Adipocyte (in vitro differentiated cells): Measurements from ENCODE around the gene BMF.

ENCODE experiments used
- DNase-seq: peaks from one replicate; pipeline ENCODE4 v3.0.0-alpha.2; 2015; ENCODE audit warnings: low read depth
- H3K27me3 ChIP-seq: replicated peaks from 2 replicates; pipeline ENCODE4 v1.7.0; 2013; ENCODE audit warnings: mild to moderate bottlenecking, low read length, moderate library complexity; ENCODE audit not compliant: control insufficient read depth, insufficient read depth
- H3K36me3 ChIP-seq: 2 replicates; pipeline ENCODE4 v1.7.0; 2013; ENCODE audit warnings: low read length, mild to moderate bottlenecking, moderate library complexity; ENCODE audit not compliant: control insufficient read depth, insufficient read depth, severe bottlenecking
- H3K4me1 ChIP-seq: 2 replicates; pipeline ENCODE4 v1.7.0; 2013; ENCODE audit warnings: mild to moderate bottlenecking, low read length, moderate library complexity; ENCODE audit not compliant: control insufficient read depth, insufficient read depth
- H3K4me3 ChIP-seq: 2 replicates; pipeline ENCODE4 v1.7.0; 2013; ENCODE audit warnings: mild to moderate bottlenecking, low read length, moderate library complexity
- H3K9ac ChIP-seq: 2 replicates; pipeline ENCODE4 v1.7.0; 2013; ENCODE audit warnings: mild to moderate bottlenecking, low read length, moderate library complexity
- H3K9me3 ChIP-seq: 2 replicates; pipeline ENCODE4 v1.7.0; 2013; ENCODE audit warnings: mild to moderate bottlenecking, low read length, moderate library complexity; ENCODE audit not compliant: control insufficient read depth

Gene BMF

GRCh38 chr15:40047415-40048210 is 61.1 kb downstream of the BMF start:
- no peak overlapping the region for H3K9ac ChIP-seq
- no peaks in the 10 kb centered on the region for H3K27me3 ChIP-seq
- no peak for DNase-seq
- no peak overlapping the region for H3K4me3 ChIP-seq
- H3K4me1 ChIP-seq = peaks cover 29% of the 10 kb centered on the region
- H3K36me3 ChIP-seq = no peaks in the 10 kb centered on the region
- H3K9me3 ChIP-seq = no peaks in the 10 kb centered on the region

GRCh38 chr15:40046721-40047414 is 61.8 kb downstream of the BMF start:
- peak; percentile 56 for DNase-seq
- H3K36me3 ChIP-seq = no peaks in the 10 kb centered on the region
- peaks cover 29% of the 10 kb centered on the region for H3K4me1 ChIP-seq
- H3K9ac ChIP-seq = no peak overlapping the region
- no peak overlapping the region for H3K4me3 ChIP-seq
- H3K27me3 ChIP-seq = no peaks in the 10 kb centered on the region
- H3K9me3 ChIP-seq = no peaks in the 10 kb centered on the region

DNA sequence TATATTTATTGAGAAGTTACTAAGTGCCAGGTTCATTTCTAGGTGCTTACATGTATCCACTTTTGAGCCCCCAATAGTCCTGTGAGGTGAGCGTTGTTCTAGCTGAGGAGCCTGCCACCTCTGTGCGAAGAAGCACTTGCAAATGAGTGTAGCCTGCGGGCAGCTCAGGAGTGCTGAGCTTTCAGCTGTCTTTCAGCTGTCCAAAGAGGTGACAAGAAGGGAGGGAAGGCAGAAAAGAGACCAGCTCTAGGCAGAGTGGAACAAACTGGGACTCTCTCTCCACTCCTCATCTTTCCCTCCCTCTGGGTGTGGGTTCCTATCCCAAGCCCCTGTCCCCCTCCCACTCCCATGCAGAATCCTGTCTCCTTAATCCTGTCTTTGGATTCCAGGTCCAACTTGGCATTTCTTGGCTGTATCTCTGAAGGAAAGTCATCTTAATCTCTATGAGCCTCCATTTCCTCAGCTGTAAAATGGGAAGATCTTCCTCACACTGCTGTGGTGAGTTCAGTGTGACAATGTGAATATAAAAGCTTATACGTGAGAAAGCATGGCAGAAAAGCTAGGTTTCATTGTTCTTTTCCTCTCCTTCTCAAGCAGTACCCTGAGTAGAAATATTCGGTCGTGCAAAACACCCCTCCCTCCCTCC is 63.0 kb downstream of the BMF start:
- H3K9me3 ChIP-seq = no peaks in the 10 kb centered on the region
- H3K27me3 ChIP-seq = no peaks in the 10 kb centered on the region
- no peak for DNase-seq
- peaks cover 29% of the 10 kb centered on the region for H3K4me1 ChIP-seq
- no peak overlapping the region for H3K4me3 ChIP-seq
- H3K9ac ChIP-seq = peak overlapping the region; percentile 53
- no peaks in the 10 kb centered on the region for H3K36me3 ChIP-seq

GRCh38 chr15:40044717-40045571 is 63.7 kb downstream of the BMF start:
- H3K4me3 ChIP-seq = peak overlapping the region; percentile 64
- no peaks in the 10 kb centered on the region for H3K36me3 ChIP-seq
- no peaks in the 10 kb centered on the region for H3K9me3 ChIP-seq
- peak overlapping the region; percentile 53 for H3K9ac ChIP-seq
- no peaks in the 10 kb centered on the region for H3K27me3 ChIP-seq
- peaks cover 33% of the 10 kb centered on the region for H3K4me1 ChIP-seq
- DNase-seq = peak; percentile 95

DNA sequence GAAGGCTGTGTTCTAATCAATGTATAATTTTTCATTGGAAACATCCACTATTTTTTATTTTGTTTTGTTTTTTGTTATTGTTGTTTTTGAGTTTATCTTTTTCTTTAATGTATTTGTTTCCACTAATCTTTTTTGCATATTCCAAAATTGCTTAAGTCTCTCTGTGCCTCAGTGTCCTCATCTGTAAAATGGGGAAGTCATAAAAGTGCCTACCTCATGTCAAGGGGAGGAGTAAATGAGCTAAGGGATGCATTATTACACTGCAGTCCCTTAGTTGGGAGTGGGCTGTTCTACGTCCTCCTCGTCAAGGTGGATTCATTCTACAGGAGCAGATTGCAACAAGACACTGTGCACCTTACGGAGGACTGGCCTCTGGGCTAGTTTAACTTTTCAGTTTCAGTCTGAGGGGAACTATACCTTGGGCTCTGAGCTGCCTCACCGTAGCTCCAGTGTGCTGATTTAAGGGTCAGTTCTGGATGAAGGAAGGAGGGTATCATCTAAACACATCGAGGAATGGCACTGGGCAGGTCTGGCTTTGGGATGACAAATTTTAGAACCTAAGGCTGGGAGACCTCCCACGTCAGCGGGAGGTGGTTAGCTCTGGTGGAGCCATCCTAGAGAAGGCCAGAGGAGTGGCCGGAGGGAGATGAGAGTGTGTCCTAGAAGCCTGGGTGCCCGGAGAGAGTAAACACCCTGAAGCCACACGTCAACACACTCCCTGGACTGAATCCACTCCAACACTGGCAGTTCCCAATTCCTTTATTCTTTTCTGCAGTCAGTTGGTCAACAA is 64.6 kb downstream of the BMF start:
- Histone ChIP-seq H3K36me3 (no peaks in the 10 kb centered on the region), H3K9me3 (no peaks in the 10 kb centered on the region), H3K4me3 (no peak overlapping the region), H3K9ac (peak overlapping the region; percentile 53), H3K27me3 (no peaks in the 10 kb centered on the region), H3K4me1 (peaks cover 34% of the 10 kb centered on the region)
- no peak for DNase-seq

- H3K4me1 ChIP-seq = peaks cover 31% of the 10 kb centered on the region
- no peaks in the 10 kb centered on the region for H3K9me3 ChIP-seq
- H3K4me3 ChIP-seq = no peak overlapping the region
- H3K27me3 ChIP-seq = no peaks in the 10 kb centered on the region
- no peaks in the 10 kb centered on the region for H3K36me3 ChIP-seq
- no peak overlapping the region for H3K9ac ChIP-seq
- no peak for DNase-seq
These were observed 65.8 kb downstream of the BMF start for GRCh38 chr15:40042791-40043320.

- DNase-seq = no peak
- H3K9ac ChIP-seq = no peak overlapping the region
- peaks cover 23% of the 10 kb centered on the region for H3K4me1 ChIP-seq
- no peak overlapping the region for H3K4me3 ChIP-seq
- no peaks in the 10 kb centered on the region for H3K27me3 ChIP-seq
- H3K36me3 ChIP-seq = peaks cover 15% of the 10 kb centered on the region
- H3K9me3 ChIP-seq = no peaks in the 10 kb centered on the region
These were observed 67.9 kb downstream of the BMF start for GRCh38 chr15:40040770-40041169.

- no peak for DNase-seq
- Histone ChIP-seq H3K9me3 (no peaks in the 10 kb centered on the region), H3K4me1 (peaks cover 20% of the 10 kb centered on the region), H3K27me3 (no peaks in the 10 kb centered on the region), H3K36me3 (peaks cover 20% of the 10 kb centered on the region), H3K4me3 (peak overlapping the region; percentile 92), H3K9ac (peak overlapping the region; percentile 96)
These were observed 68.4 kb downstream of the BMF start for GRCh38 chr15:40040293-40040635.

DNA sequence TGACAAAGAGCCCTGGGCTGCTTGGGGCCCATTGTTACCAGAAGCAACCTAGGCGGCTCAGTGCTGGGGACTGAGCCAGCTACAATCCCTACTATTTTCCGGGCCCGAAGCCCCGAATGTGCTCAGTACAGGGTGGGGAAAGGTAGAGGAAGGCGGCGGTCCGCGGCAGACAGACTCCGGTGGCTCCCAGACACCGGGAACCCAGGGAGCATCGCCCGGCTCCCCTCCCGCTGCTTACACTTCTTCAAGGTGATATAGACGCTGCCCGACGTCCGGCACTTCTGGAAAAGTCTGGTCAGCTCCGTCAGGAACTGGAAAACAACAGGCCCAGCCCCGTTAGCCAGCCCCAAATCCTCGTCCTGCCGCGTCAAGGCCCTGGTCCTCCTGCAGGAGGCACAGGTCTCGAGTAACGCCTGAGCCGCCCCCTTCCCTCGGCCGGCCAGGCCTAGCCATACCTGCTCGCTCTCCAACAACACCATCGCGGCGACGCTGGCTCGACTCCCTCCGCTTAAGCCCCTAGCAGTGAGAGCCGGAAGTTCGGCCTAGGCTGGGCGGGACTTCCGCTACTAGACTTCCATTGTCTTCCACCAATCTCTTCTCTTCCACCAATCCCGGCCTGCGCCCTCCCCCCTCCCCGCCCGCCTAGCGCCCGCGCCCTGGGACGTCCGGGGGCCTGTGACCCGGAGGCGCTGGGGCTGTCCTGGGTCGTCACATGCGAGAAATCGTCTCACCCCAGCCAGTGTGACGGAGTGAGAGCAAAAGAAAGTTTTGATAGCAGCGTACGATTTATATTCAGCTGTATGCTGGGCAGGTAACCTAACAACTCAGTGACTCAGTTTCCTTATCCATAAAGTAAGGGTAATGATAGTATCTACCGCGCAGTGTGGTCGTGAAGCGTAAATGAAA is 69.8 kb downstream of the BMF start, which contains the start of gene SRP14:
TSS of gene SRP14 (minus strand) at position 544 of the 906 bp plus-strand sequence. CDS start at position 479, 65 bp downstream.
- peak within 1 kb of the TSS; percentile 92 for H3K4me3 ChIP-seq

More for the DNA sequence above, 69.8 kb downstream of the BMF start, which contains the start of gene SRP14:
- peaks cover 34% of the 10 kb centered on the region for H3K36me3 ChIP-seq
- no peaks in the 10 kb centered on the region for H3K27me3 ChIP-seq
- DNase-seq = peak; percentile 97
- H3K9me3 ChIP-seq = no peaks in the 10 kb centered on the region
- H3K4me1 ChIP-seq = peaks cover 14% of the 10 kb centered on the region
- peak within 1 kb of the TSS; percentile 96 for H3K9ac ChIP-seq
